Measurements from ENCODE around the gene NPS.

- no peak for TF ChIP-seq ESRRA (IDR thresholded peaks at IDR 0.05; ENCODE audit: borderline replicate concordance, low read length)
- no peak for TF ChIP-seq CTCF (IDR thresholded peaks at IDR 0.05)
- no peak for TF ChIP-seq POLR2AphosphoS2 (conservative IDR thresholded peaks at IDR 0.05; ENCODE audit: low read length)
- TF ChIP-seq POLR2A (IDR thresholded peaks at IDR 0.05; ENCODE audit: low read length), result no peak
- no peak for TF ChIP-seq PHF8 (IDR thresholded peaks at IDR 0.05; ENCODE audit: borderline replicate concordance, low read depth)
Measured at GRCh38 chr10:127552446-127552845, 3.3 kb downstream of the NPS start.

All from A549 (cell line).